ENCODE data around the gene KPRP.

- TF ChIP-seq CTCF (IDR thresholded peaks at IDR 0.05) (no peak), POLR2A (IDR thresholded peaks at IDR 0.05) (no peak), POLR2AphosphoS5 (IDR thresholded peaks at IDR 0.05; ENCODE audit: insufficient read depth in 1 of 2, low read depth in 1 of 2) (no peak)
Measured at GRCh38 chr1:152743371-152744145, 14.3 kb upstream of the KPRP start.

Data from vagina (tissue), 2 donors.